ENCODE data around the gene TAGAP. TPM values are rescaled to one million over a fixed set of nuclear protein-coding genes. Genes with fewer than 3 reads are reported as not detected.

TAGAP gene
- total RNA-seq, 1 experiment from 2014 or later: 0.30 TPM

DNA sequence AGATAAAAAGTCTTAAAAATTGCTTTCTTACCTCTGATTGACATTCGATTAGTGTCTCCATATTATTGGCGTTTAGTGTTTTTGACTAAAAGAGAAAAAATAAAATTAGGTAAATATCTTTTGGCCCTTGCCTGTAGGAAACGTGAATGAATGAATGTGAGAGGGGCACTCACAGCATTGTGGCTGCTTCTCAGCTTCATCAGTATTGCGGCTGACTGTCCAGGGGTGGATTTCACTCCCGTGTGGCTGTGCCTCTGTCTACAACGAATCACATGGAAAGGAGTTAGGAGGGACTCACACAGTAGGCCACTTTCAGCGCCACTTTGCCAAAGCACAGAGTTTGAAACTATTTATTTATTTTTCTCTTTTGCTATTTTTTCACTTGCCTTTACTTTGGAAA lies 844 bp downstream of the TAGAP start:
- Histone ChIP-seq H3K4me2 (ENCODE audit: low read length) (no peak overlapping the region), H3K36me3 (ENCODE audit: control insufficient read depth in 1 of 2, insufficient read depth in 2 of 2, low read length in 2 of 2) (no peaks in the 10 kb centered on the region), H3K79me2 (ENCODE audit: insufficient read depth, low read length) (no peaks in the 10 kb centered on the region), H3K9me2 (ENCODE audit: insufficient read depth) (no peaks in the 10 kb centered on the region), H3K9me3 (ENCODE audit: control insufficient read depth in 1 of 2, insufficient read depth in 1 of 2, low read depth in 1 of 2, low read length in 2 of 2) (no peaks in the 10 kb centered on the region), H3K9ac (ENCODE audit: low read length) (no peak overlapping the region), H3K4me3 (replicated peaks in 1 of 2; ENCODE audit: low read depth in 1 of 2, low read length in 2 of 2) (no peak overlapping the region), H3K27ac (ENCODE audit: low read depth, low read length) (no peak overlapping the region), H4K20me1 (ENCODE audit: insufficient read depth) (no peaks in the 10 kb centered on the region), H2AFZ (ENCODE audit: low read depth, low read length, poor library complexity, severe bottlenecking) (no peak overlapping the region), H3K27me3 (ENCODE audit: insufficient read depth, low read length) (no peaks in the 10 kb centered on the region), H3K4me1 (ENCODE audit: control insufficient read depth in 1 of 2, insufficient read depth in 2 of 2, low read length in 2 of 2) (peaks cover 0 to 11% of the 10 kb centered on the region in 2 experiments; a peak in 2 of 4 replicates)
- ChIA-PET POLR2A (no interaction called here), RAD21 (ENCODE audit: low non-redundant PET in 1 of 2, low total read pairs in 2 of 2, uncharacterized antibody in 2 of 2, unreplicated experiment in 2 of 2) (interaction anchor here in 1 of 2 experiments (1.0 kb wide), 1 partner anchor 91 kb away, joined by 3 read pairs; no protein-coding TSS in a partner anchor), CTCF (interaction anchor here (2.0 kb wide), 1 partner anchor 91 kb away, joined by 14 read pairs; no protein-coding TSS in a partner anchor)
- no peak for ATAC-seq
- intact Hi-C loops (cut with micrococcal nuclease): no loop called here
- BruUV-seq (replicated peaks): no TSS peak
- DNase-seq (ENCODE audit: low read depth, low spot score): no peak
- TF ChIP-seq, protein P1, sequence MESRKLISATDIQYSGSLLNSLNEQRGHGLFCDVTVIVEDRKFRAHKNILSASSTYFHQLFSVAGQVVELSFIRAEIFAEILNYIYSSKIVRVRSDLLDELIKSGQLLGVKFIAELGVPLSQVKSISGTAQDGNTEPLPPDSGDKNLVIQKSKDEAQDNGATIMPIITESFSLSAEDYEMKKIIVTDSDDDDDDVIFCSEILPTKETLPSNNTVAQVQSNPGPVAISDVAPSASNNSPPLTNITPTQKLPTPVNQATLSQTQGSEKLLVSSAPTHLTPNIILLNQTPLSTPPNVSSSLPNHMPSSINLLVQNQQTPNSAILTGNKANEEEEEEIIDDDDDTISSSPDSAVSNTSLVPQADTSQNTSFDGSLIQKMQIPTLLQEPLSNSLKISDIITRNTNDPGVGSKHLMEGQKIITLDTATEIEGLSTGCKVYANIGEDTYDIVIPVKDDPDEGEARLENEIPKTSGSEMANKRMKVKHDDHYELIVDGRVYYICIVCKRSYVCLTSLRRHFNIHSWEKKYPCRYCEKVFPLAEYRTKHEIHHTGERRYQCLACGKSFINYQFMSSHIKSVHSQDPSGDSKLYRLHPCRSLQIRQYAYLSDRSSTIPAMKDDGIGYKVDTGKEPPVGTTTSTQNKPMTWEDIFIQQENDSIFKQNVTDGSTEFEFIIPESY (IDR thresholded peaks at IDR 0.05; ENCODE audit: extremely low read depth, insufficient replicate concordance, low read length): no peak
- TF ChIP-seq EZH2phosphoT487 (IDR thresholded peaks at IDR 0.05; ENCODE audit: borderline replicate concordance): no peak
- no peak for TF ChIP-seq ZFX (IDR thresholded peaks at IDR 0.05)
- TF ChIP-seq, protein P2, sequence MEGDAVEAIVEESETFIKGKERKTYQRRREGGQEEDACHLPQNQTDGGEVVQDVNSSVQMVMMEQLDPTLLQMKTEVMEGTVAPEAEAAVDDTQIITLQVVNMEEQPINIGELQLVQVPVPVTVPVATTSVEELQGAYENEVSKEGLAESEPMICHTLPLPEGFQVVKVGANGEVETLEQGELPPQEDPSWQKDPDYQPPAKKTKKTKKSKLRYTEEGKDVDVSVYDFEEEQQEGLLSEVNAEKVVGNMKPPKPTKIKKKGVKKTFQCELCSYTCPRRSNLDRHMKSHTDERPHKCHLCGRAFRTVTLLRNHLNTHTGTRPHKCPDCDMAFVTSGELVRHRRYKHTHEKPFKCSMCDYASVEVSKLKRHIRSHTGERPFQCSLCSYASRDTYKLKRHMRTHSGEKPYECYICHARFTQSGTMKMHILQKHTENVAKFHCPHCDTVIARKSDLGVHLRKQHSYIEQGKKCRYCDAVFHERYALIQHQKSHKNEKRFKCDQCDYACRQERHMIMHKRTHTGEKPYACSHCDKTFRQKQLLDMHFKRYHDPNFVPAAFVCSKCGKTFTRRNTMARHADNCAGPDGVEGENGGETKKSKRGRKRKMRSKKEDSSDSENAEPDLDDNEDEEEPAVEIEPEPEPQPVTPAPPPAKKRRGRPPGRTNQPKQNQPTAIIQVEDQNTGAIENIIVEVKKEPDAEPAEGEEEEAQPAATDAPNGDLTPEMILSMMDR (IDR thresholded peaks at IDR 0.05 in 2 of 3, conservative IDR thresholded peaks at IDR 0.05 in 1 of 3; ENCODE audit: borderline replicate concordance in 1 of 3, insufficient read depth in 1 of 3, low read depth in 2 of 3, low read length in 2 of 3): no peak
- no peak for TF ChIP-seq TCF7L2 (IDR thresholded peaks at IDR 0.05; ENCODE audit: borderline replicate concordance, extremely low read depth, insufficient read depth, insufficient read length)
- no peak for TF ChIP-seq JUND (IDR thresholded peaks at IDR 0.05)
- TF ChIP-seq POLR2AphosphoS5 (IDR thresholded peaks at IDR 0.05; ENCODE audit: low read depth, low read length): no peak

Data from HCT116 (cell line).